Peyer's patch (tissue), 4 donors: ENCODE results near the gene WDR19. TPM values are rescaled to one million over a fixed set of nuclear protein-coding genes. Genes with fewer than 3 reads are reported as not detected.

Source experiments
- DNase-seq, 3 donors: peaks; one replicate each; pipeline ENCODE4 v3.0.0-alpha.2; 2017 to 2019
- H3K27ac ChIP-seq, 4 donors: fragments of 200-600 bp; sonication (generic); one replicate each; pipeline ENCODE4 v1.5.1; 2016 to 2019
- H3K27me3 ChIP-seq, 2 donors: fragments of 200-600 bp; sonication (generic); one replicate each; pipeline ENCODE4 v1.5.1; 2019
- H3K36me3 ChIP-seq, 3 donors: fragments of 200-600 bp; sonication (generic); one replicate each; pipeline ENCODE4 v1.5.1; 2016 to 2019
- H3K4me1 ChIP-seq, 4 donors: fragments of 200-600 bp; sonication (generic); one replicate each; pipeline ENCODE4 v1.5.1; 2016 to 2019
- H3K4me3 ChIP-seq, 4 donors: fragments of 200-600 bp; sonication (generic); 1 replicate in 3 of 4; 2 replicates in 1 of 4; pipeline ENCODE4 v1.5.1; 2016 to 2019; ENCODE audit warnings: mild to moderate bottlenecking in 1 of 4
- H3K9me3 ChIP-seq, 4 donors: fragments of 200-600 bp; sonication (generic); one replicate each; pipeline ENCODE4 v1.5.1; 2016 to 2019; ENCODE audit warnings: mild to moderate bottlenecking in 1 of 4
- POLR2A ChIP-seq, 2 donors: fragments of 450-650 bp; IDR thresholded peaks; one replicate each; pipeline ENCODE4 v1.5.1; 2017; ENCODE audit warnings: antibody characterized with exemption in 2 of 2, mild to moderate bottlenecking in 2 of 2, moderate library complexity in 2 of 2
- total RNA-seq, 4 donors: library from RNA; depleted of rRNA; stranded (reverse); fragments of >200 nt; gene quantifications; one replicate each; pipeline ENCODE4 v1.1.0, GENCODE V29; 2016
- TF ChIP-seq, protein P1 (sequence below), 6 experiments: fragments of 450-650 bp in 4 of 6; fragments of 200-600 bp in 2 of 6; sonication (generic) in 1 of 6; IDR thresholded peaks; one replicate each; pipeline ENCODE4 v1.5.1; 2017 to 2019; ENCODE audit warnings: antibody characterized with exemption in 6 of 6, mild to moderate bottlenecking in 3 of 6, moderate library complexity in 1 of 6

Gene WDR19
- total RNA-seq, 4 donors from 2014 or later = 11.0 to 144 (median 23.2) TPM

DNA sequence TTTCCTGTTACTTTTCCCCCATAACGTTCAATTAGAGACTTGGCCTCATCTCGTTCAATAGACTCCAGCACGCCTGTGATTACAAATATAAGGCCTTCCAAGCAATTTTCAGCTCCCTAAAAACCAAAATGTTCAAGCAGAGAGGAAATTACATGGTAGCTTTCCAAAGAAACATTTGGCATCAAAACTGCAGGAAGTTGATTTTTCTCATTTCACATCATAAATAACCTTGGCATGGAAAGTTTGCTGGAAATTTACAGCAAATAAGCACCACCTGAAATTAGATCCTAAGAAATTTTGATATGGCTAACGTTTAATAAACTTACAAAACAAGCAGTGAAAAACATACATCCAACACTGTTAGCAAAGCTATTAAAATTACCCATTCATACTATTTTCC is 130.5 kb downstream of the WDR19 start:
- no peaks in the 10 kb centered on the region for H3K9me3 ChIP-seq
- no peak overlapping the region for H3K4me3 ChIP-seq
- no peaks in the 10 kb centered on the region for H3K27me3 ChIP-seq
- H3K27ac ChIP-seq = no peak overlapping the region
- no peaks in the 10 kb centered on the region for H3K4me1 ChIP-seq
- DNase-seq = no peak
- H3K36me3 ChIP-seq = peaks cover 0 to 78% (median 0%) of the 10 kb centered on the region in 3 donors
- TF ChIP-seq POLR2A (IDR thresholded peaks at IDR 0.05) = no peak

DNA sequence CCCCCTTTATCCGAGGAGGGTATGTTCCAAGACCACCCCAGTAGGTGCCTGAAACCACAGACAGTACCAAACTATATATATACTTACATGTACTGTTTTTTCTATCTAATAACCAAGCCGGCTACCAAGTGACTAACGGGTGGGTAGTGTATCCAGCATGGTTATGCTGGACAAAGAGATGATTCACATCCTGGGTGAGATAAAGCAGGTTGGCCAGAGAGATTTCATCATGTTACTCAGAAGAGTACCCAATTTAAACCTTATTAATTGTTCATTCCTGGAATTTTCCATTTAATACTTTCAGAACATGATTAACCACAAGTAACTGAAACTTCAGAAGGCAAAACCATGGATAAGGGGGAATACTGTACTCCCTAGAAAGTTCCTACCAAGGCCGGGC is 137.3 kb downstream of the WDR19 start:
- TF ChIP-seq, protein P1, sequence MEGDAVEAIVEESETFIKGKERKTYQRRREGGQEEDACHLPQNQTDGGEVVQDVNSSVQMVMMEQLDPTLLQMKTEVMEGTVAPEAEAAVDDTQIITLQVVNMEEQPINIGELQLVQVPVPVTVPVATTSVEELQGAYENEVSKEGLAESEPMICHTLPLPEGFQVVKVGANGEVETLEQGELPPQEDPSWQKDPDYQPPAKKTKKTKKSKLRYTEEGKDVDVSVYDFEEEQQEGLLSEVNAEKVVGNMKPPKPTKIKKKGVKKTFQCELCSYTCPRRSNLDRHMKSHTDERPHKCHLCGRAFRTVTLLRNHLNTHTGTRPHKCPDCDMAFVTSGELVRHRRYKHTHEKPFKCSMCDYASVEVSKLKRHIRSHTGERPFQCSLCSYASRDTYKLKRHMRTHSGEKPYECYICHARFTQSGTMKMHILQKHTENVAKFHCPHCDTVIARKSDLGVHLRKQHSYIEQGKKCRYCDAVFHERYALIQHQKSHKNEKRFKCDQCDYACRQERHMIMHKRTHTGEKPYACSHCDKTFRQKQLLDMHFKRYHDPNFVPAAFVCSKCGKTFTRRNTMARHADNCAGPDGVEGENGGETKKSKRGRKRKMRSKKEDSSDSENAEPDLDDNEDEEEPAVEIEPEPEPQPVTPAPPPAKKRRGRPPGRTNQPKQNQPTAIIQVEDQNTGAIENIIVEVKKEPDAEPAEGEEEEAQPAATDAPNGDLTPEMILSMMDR (IDR thresholded peaks at IDR 0.05) = no peak
- no peak for TF ChIP-seq POLR2A (IDR thresholded peaks at IDR 0.05)
- Histone ChIP-seq H3K27me3 (no peaks in the 10 kb centered on the region), H3K4me1 (no peaks in the 10 kb centered on the region), H3K4me3 (no peak overlapping the region), H3K27ac (no peak overlapping the region), H3K36me3 (peaks cover 0 to 48% (median 0%) of the 10 kb centered on the region in 3 donors), H3K9me3 (no peaks in the 10 kb centered on the region)
- DNase-seq = no peak

DNA sequence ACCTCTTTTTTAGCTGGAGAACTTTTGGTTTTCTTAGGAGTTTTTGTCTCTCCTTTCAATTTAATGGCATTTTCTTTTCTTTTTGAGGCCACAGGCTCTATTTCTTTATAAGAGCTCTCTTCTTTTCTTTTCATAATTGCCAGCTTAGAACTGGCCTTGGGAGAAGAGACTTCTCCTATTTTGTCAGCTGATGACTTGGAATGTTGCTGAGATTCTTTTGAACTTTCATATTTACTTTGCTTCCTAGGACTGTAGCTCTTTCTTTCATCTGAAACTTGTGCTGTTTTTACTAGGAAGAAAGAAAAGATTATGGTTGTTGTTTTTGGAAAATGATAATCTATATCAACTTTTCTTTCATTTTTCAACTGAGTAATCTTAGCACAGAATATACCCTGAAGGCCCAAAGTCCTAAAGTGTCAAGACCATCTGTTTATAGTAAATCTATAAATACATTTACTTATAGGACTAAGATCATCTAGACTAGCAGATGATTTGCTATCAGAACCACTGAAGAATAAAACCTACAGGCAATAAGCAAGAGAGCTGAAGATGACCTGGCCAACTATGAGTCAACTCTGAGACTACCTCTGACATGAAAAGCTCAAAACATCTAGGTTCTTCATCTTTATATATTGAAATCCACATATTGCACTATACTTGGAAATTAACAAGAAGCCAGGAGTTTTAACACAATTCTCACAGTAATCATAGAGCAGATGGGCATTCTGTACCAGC is 138.2 kb downstream of the WDR19 start:
- H3K27me3 ChIP-seq = no peaks in the 10 kb centered on the region
- no peaks in the 10 kb centered on the region for H3K9me3 ChIP-seq
- no peak for DNase-seq
- peaks cover 0 to 50% (median 0%) of the 10 kb centered on the region in 3 donors for H3K36me3 ChIP-seq
- H3K27ac ChIP-seq = no peak overlapping the region
- H3K4me3 ChIP-seq = no peak overlapping the region
- no peaks in the 10 kb centered on the region for H3K4me1 ChIP-seq
- TF ChIP-seq, protein P1 (IDR thresholded peaks at IDR 0.05) = no peak
- TF ChIP-seq POLR2A (IDR thresholded peaks at IDR 0.05) = no peak

DNA sequence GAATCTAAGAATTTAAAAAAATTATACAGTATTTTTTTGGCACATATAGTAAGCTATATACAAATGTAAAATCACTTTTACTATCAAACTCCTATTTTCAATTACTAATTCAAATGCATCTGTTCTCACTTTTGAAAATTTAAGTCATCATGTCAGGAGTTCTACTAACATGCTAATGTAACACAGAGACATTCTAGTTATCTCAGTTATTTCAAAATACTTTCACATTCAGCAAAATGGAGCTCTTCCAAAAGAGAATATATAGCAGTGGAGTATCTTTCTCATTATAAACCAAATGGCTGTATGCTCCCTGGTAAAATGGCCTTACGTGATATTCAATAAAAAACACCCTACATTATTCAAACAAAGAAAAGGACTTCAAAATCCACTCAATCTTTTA is 141.5 kb downstream of the WDR19 start:
- H3K27me3 ChIP-seq = no peaks in the 10 kb centered on the region
- H3K9me3 ChIP-seq = no peaks in the 10 kb centered on the region
- DNase-seq = no peak
- no peak overlapping the region for H3K4me3 ChIP-seq
- TF ChIP-seq, protein P1 (IDR thresholded peaks at IDR 0.05) = no peak
- TF ChIP-seq POLR2A (IDR thresholded peaks at IDR 0.05) = no peak
- H3K36me3 ChIP-seq = peaks cover 0 to 48% (median 0%) of the 10 kb centered on the region in 3 donors
- H3K4me1 ChIP-seq = no peaks in the 10 kb centered on the region
- H3K27ac ChIP-seq = no peak overlapping the region

DNA sequence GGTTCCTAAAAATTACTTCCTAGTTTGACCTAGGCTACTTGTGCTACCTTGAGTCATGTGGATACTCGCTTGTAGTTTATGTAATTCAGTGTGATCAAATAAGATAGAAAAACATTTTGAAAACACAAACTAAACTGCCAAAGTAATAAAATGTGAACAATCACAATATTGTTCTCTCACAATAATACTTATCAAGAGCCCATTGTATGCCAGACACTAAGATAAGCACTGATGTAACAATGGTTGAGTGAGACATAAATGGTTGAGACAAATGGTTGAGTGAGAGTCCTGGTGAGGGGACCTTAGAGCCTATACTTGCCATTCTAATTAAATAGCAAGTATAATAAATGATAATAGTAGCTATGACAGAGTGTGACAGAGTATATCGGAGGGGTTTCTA is 142.1 kb downstream of the WDR19 start:
- H3K4me3 ChIP-seq = no peak overlapping the region
- TF ChIP-seq POLR2A (IDR thresholded peaks at IDR 0.05) = no peak
- TF ChIP-seq, protein P1 (IDR thresholded peaks at IDR 0.05) = no peak
- H3K27ac ChIP-seq = no peak overlapping the region
- no peaks in the 10 kb centered on the region for H3K9me3 ChIP-seq
- H3K4me1 ChIP-seq = no peaks in the 10 kb centered on the region
- peaks cover 0 to 43% (median 0%) of the 10 kb centered on the region in 3 donors for H3K36me3 ChIP-seq
- no peaks in the 10 kb centered on the region for H3K27me3 ChIP-seq
- no peak for DNase-seq

DNA sequence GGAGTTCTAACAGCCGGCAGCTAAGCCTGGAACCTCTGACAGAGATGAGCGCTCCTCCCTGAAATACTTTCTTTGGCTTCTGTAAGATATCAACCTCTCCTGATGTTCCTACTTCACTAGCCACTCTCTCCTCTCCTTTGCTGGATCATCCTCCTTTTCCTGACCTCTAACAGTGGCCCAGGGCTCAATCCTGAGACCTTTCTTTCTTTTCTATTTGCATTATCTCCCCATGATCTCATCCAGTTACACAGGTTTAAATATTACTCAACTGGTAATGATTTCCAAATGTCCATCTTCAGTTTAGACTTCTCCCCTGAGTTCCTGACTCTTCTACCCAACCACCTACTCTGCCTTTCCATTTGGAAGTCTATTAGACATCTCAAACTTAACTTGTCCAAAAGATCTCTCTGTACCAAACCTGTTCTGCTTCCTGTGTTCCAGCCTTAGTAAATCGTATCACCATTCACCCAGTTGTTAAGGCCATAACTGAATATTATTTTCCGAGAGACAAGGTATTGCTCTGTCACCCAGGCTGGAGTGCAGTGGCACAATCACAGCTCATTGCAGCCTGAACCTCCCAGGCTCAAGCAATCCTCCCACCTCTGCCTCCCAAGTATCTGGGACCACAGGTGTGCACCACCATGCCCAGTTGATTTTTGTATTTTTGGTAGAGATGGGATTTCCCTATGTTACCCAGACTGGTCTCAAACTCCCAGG is 142.7 kb downstream of the WDR19 start:
- no peak overlapping the region for H3K27ac ChIP-seq
- H3K36me3 ChIP-seq = peaks cover 0 to 39% (median 0%) of the 10 kb centered on the region in 3 donors
- H3K4me1 ChIP-seq = no peaks in the 10 kb centered on the region
- H3K27me3 ChIP-seq = no peaks in the 10 kb centered on the region
- no peak for DNase-seq
- no peak for TF ChIP-seq POLR2A (IDR thresholded peaks at IDR 0.05)
- TF ChIP-seq, protein P1 (IDR thresholded peaks at IDR 0.05) = no peak
- H3K4me3 ChIP-seq = no peak overlapping the region
- H3K9me3 ChIP-seq = no peaks in the 10 kb centered on the region
